H9 (cell line): ENCODE results near the gene TFF2. TPM values are rescaled to one million over a fixed set of nuclear protein-coding genes. Genes with fewer than 3 reads are reported as not detected.

Experiments used
- DNase-seq: peaks from one replicate; pipeline ENCODE4 v3.0.0-alpha.2; 2017
- H2AFZ ChIP-seq: one replicate; pipeline ENCODE4 v1.6.1; 2013; ENCODE audit warnings: mild to moderate bottlenecking, low read length, control low read depth, moderate library complexity
- H2AK5ac ChIP-seq: 2 replicates; pipeline ENCODE4 v1.6.1; 2013; ENCODE audit warnings: low read length, control low read depth, mixed read lengths; ENCODE audit not compliant: insufficient read length
- H2BK120ac ChIP-seq: one replicate; pipeline ENCODE4 v1.6.1; 2013; ENCODE audit warnings: low read depth, mild to moderate bottlenecking, low read length, control low read depth, inconsistent platforms; ENCODE audit not compliant: poor library complexity, severe bottlenecking
- H2BK12ac ChIP-seq: 2 replicates; pipeline ENCODE4 v1.6.1; 2013; ENCODE audit warnings: low read length, control low read depth, mixed read lengths, low read depth; ENCODE audit not compliant: insufficient read length
- H2BK15ac ChIP-seq: 2 replicates; pipeline ENCODE4 v1.6.1; 2013; ENCODE audit warnings: low read depth, low read length, control low read depth
- H2BK20ac ChIP-seq: one replicate; pipeline ENCODE4 v1.6.1; 2013; ENCODE audit warnings: low read depth, mild to moderate bottlenecking, low read length, control low read depth, inconsistent platforms; ENCODE audit not compliant: poor library complexity, severe bottlenecking
- H2BK5ac ChIP-seq: 2 replicates; pipeline ENCODE4 v1.6.1; 2013; ENCODE audit warnings: low read length, control low read depth, mixed read lengths; ENCODE audit not compliant: insufficient read length
- H3K14ac ChIP-seq: 2 replicates; pipeline ENCODE4 v1.6.1; 2013; ENCODE audit warnings: low read length, control low read depth; ENCODE audit not compliant: insufficient read depth
- H3K18ac ChIP-seq: 2 replicates; pipeline ENCODE4 v1.6.1; 2013; ENCODE audit warnings: low read depth, mild to moderate bottlenecking, mixed read lengths, low read length, control low read depth; ENCODE audit not compliant: insufficient read length
- H3K23ac ChIP-seq: 2 replicates; pipeline ENCODE4 v1.6.1; 2013; ENCODE audit warnings: low read length, control low read depth, mixed read lengths, low read depth; ENCODE audit not compliant: insufficient read length
- H3K23me2 ChIP-seq: 2 replicates; pipeline ENCODE4 v1.6.1; 2013; ENCODE audit warnings: low read depth, mild to moderate bottlenecking, mixed read lengths, low read length, control low read depth; ENCODE audit not compliant: insufficient read length, poor library complexity, severe bottlenecking
- H3K27ac ChIP-seq: 2 replicates; pipeline ENCODE4 v1.5.1; 2013; ENCODE audit warnings: low read length, control low read depth, mixed read lengths, low read depth; ENCODE audit not compliant: insufficient read length
- H3K27me3 ChIP-seq: 2 replicates; pipeline ENCODE4 v1.6.1; 2013; ENCODE audit warnings: low read length, control low read depth, inconsistent platforms; ENCODE audit not compliant: insufficient read depth
- H3K4ac ChIP-seq: 2 replicates; pipeline ENCODE4 v1.6.1; 2013; ENCODE audit warnings: low read depth, mild to moderate bottlenecking, control low read depth, inconsistent platforms, low read length, moderate library complexity
- H3K4me1 ChIP-seq: 2 replicates; pipeline ENCODE4 v1.6.1; 2013; ENCODE audit warnings: low read length, control low read depth, inconsistent platforms; ENCODE audit not compliant: insufficient read depth
- H3K4me2 ChIP-seq: 2 replicates; pipeline ENCODE4 v1.6.1; 2013; ENCODE audit warnings: low read length, control low read depth, mixed read lengths; ENCODE audit not compliant: insufficient read length, insufficient read depth
- H3K56ac ChIP-seq: 2 replicates; pipeline ENCODE4 v1.6.1; 2013; ENCODE audit warnings: low read depth, mild to moderate bottlenecking, mixed read lengths, low read length, control low read depth; ENCODE audit not compliant: insufficient read length
- H3K79me1 ChIP-seq: 2 replicates; pipeline ENCODE4 v1.6.1; 2013; ENCODE audit warnings: low read depth, mild to moderate bottlenecking, moderate library complexity, low read length, control low read depth, inconsistent platforms; ENCODE audit not compliant: insufficient read depth, poor library complexity, severe bottlenecking
- H3K79me2 ChIP-seq: 2 replicates; pipeline ENCODE4 v1.6.1; 2013; ENCODE audit warnings: low read length, control low read depth, inconsistent platforms; ENCODE audit not compliant: insufficient read depth
- H3K9ac ChIP-seq: 2 replicates; pipeline ENCODE4 v1.6.1; 2013; ENCODE audit warnings: low read length, control low read depth, mixed read lengths; ENCODE audit not compliant: insufficient read length; ENCODE audit errors: extremely low read depth
- H3K9me3 ChIP-seq: one replicate; pipeline ENCODE4 v1.6.1; 2013; ENCODE audit warnings: low read depth, low read length, inconsistent platforms; ENCODE audit not compliant: control insufficient read depth
- H3T11ph ChIP-seq: one replicate; pipeline ENCODE4 v1.6.1; 2013; ENCODE audit warnings: mild to moderate bottlenecking, low read length, control low read depth, inconsistent platforms
- H4K20me1 ChIP-seq: one replicate; pipeline ENCODE4 v1.6.1; 2013; ENCODE audit not compliant: control insufficient read depth, insufficient read length, insufficient read depth
- H4K5ac ChIP-seq: 2 replicates; pipeline ENCODE4 v1.6.1; 2013; ENCODE audit warnings: low read depth, mild to moderate bottlenecking, mixed read lengths, low read length, control low read depth; ENCODE audit not compliant: insufficient read length
- H4K8ac ChIP-seq: replicated peaks from 2 replicates; pipeline ENCODE4 v1.6.1; 2013; ENCODE audit warnings: low read length, control low read depth, mixed read lengths, low read depth; ENCODE audit not compliant: insufficient read length
- H4K91ac ChIP-seq: 2 replicates; pipeline ENCODE4 v1.6.1; 2013; ENCODE audit warnings: low read depth, mild to moderate bottlenecking, moderate library complexity, mixed read lengths, low read length, control low read depth; ENCODE audit not compliant: insufficient read length
- H3K27ac Mint-ChIP-seq, 3 experiments: 2 replicates in 2 of 3; 3 replicates in 1 of 3; pipeline ENCODE4 v1.8.0; 2020 to 2021; ENCODE audit warnings: mixed read lengths in 3 of 3, mild to moderate bottlenecking in 1 of 3, moderate library complexity in 1 of 3
- H3K27me3 Mint-ChIP-seq: 2 replicates; pipeline ENCODE4 v1.8.0; 2021; ENCODE audit warnings: low read depth, mild to moderate bottlenecking, moderate library complexity, mixed read lengths
- H3K36me3 Mint-ChIP-seq, 3 experiments: 2 replicates in 2 of 3; 3 replicates in 1 of 3; pipeline ENCODE4 v1.8.0; 2020 to 2021; ENCODE audit warnings: low read depth in 3 of 3, mixed read lengths in 3 of 3; ENCODE audit not compliant: insufficient read depth in 1 of 3
- H3K4me1 Mint-ChIP-seq, 2 experiments: 2 replicates each; pipeline ENCODE4 v1.8.0; 2020; ENCODE audit warnings: mixed read lengths in 2 of 2
- H3K4me3 Mint-ChIP-seq, 2 experiments: 2 replicates in 1 of 2; 3 replicates in 1 of 2; pipeline ENCODE4 v1.8.0; 2020 to 2021; ENCODE audit warnings: mild to moderate bottlenecking in 2 of 2, mixed read lengths in 2 of 2, moderate library complexity in 1 of 2
- H3K9me3 Mint-ChIP-seq, 2 experiments: 2 replicates in 1 of 2; 3 replicates in 1 of 2; pipeline ENCODE4 v1.8.0; 2020; ENCODE audit warnings: mild to moderate bottlenecking in 2 of 2, mixed read lengths in 2 of 2, moderate library complexity in 1 of 2
- WGBS: extraction: QIAGEN DNeasy Blood & Tissue Kit; methylation state at CpG from one replicate; pipeline ENCODE4 v1.1.7; 2013; ENCODE audit warnings: missing lambda C conversion rate, low lambda C conversion rate, mixed read lengths; ENCODE audit not compliant: insufficient read length; ENCODE audit errors: extremely low coverage; 5-methylcytosine and 5-hydroxymethylcytosine counted together
- total RNA-seq: library from RNA; stranded (reverse); gene quantifications from 2 replicates; pipeline ENCODE4 v1.2.1, GENCODE V29; 2021
- TF ChIP-seq, protein P1 (sequence below): fragments of 200-600 bp; sonication (generic); conservative IDR thresholded peaks from 3 replicates; pipeline ENCODE4 v1.8.0; 2021; ENCODE audit warnings: antibody characterized with exemption, mild to moderate bottlenecking

TFF2 gene
- total RNA-seq, 1 experiment from 2014 or later: not detected

DNA sequence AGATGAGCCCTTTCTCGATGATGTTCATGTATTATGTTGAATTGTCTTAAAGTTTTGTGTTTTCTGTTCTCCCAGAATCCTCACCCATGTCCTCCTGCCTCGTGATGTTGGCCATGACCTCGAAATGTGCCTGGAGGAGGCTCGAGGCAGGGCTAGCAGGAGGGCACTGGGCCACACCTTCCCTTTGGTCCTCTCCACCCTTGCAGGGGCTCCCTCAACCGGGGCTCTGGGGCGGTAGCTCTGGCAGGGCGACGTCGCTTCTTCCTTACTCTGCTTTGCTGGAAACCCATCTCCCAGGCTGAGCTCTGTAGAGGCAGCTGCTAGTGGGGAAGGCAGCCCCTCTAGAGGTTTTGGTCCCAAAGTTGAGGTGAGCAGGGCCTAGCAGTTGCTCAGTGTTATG, 49.8 kb downstream of the TFF2 start:
- no peaks in the 10 kb centered on the region for H3K79me1 ChIP-seq
- no peak overlapping the region for H3K27ac ChIP-seq
- no peak overlapping the region for H2BK120ac ChIP-seq
- H3K23me2 ChIP-seq: no peaks in the 10 kb centered on the region
- H3K23ac ChIP-seq: no peak overlapping the region
- H3K4me2 ChIP-seq: no peak overlapping the region
- H2BK15ac ChIP-seq: no peak overlapping the region
- Mint-ChIP-seq H3K4me3 (no peak overlapping the region), H3K4me1 (peaks cover 16 to 20% of the 10 kb centered on the region in 2 experiments), H3K36me3 (no peaks in the 10 kb centered on the region), H3K9me3 (no peaks in the 10 kb centered on the region), H3K27ac (no peak overlapping the region), H3K27me3 (peaks cover 11% of the 10 kb centered on the region)
- no peak overlapping the region for H3K4ac ChIP-seq
- no peak overlapping the region for H2BK20ac ChIP-seq
- no peak overlapping the region for H2BK5ac ChIP-seq
- WGBS: no CpG with 5 or more reads among the region's 9 CpGs
- H2BK12ac ChIP-seq: no peak overlapping the region
- no peaks in the 10 kb centered on the region for H3K27me3 ChIP-seq
- no peak overlapping the region for H4K91ac ChIP-seq
- no peak overlapping the region for H2AK5ac ChIP-seq
- no peak overlapping the region for H3K18ac ChIP-seq
- H3T11ph ChIP-seq: no peak overlapping the region
- no peaks in the 10 kb centered on the region for H3K4me1 ChIP-seq
- no peaks in the 10 kb centered on the region for H3K9me3 ChIP-seq
- no peaks in the 10 kb centered on the region for H3K79me2 ChIP-seq
- H3K14ac ChIP-seq: no peak overlapping the region
- no peak overlapping the region for H4K5ac ChIP-seq
- no peak overlapping the region for H3K9ac ChIP-seq
- H4K20me1 ChIP-seq: no peaks in the 10 kb centered on the region
- TF ChIP-seq, protein P1, sequence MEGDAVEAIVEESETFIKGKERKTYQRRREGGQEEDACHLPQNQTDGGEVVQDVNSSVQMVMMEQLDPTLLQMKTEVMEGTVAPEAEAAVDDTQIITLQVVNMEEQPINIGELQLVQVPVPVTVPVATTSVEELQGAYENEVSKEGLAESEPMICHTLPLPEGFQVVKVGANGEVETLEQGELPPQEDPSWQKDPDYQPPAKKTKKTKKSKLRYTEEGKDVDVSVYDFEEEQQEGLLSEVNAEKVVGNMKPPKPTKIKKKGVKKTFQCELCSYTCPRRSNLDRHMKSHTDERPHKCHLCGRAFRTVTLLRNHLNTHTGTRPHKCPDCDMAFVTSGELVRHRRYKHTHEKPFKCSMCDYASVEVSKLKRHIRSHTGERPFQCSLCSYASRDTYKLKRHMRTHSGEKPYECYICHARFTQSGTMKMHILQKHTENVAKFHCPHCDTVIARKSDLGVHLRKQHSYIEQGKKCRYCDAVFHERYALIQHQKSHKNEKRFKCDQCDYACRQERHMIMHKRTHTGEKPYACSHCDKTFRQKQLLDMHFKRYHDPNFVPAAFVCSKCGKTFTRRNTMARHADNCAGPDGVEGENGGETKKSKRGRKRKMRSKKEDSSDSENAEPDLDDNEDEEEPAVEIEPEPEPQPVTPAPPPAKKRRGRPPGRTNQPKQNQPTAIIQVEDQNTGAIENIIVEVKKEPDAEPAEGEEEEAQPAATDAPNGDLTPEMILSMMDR: no peak
- H2AFZ ChIP-seq: no peak overlapping the region
- no peak overlapping the region for H4K8ac ChIP-seq
- no peak overlapping the region for H3K56ac ChIP-seq
- no peak for DNase-seq
